Fibroblast of pulmonary artery (primary cell): ENCODE measurements around the gene ARID2.

Experiments
- DNase-seq: peaks from one replicate; pipeline ENCODE4 v3.0.0-alpha.2; 2010; ENCODE audit warnings: low read depth
- H3K4me3 ChIP-seq: replicated peaks from 2 replicates; pipeline ENCODE4 v1.5.1; 2011; ENCODE audit warnings: low read depth, mild to moderate bottlenecking, control low read depth, low read length, moderate library complexity
- CTCF ChIP-seq: IDR thresholded peaks from 2 replicates; pipeline ENCODE4 v1.5.1; 2011; ENCODE audit warnings: mild to moderate bottlenecking, control low read depth, low read length, inconsistent platforms; ENCODE audit errors: missing control alignments

Gene ARID2

DNA sequence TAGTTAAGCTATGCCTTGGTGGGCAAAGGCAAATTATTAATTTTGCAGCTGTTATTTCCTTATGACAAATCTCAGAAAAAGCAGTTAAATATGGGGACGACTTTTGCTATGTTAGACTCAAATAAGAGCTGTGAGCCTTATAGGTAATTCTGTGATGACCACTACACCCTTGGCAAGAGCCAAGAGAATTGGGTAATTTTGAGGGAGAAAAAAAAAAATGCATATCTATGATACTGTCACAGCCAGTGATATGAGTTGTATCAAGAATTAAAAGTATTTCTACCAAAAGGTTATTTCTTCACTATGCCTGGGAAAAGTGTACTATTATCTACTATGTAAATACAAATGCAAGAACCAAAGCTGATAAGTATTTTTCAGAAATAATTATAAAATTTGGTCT is 216.9 kb downstream of the ARID2 start:
- no peak for DNase-seq
- H3K4me3 ChIP-seq: no peak overlapping the region
- TF ChIP-seq CTCF: no peak

DNA sequence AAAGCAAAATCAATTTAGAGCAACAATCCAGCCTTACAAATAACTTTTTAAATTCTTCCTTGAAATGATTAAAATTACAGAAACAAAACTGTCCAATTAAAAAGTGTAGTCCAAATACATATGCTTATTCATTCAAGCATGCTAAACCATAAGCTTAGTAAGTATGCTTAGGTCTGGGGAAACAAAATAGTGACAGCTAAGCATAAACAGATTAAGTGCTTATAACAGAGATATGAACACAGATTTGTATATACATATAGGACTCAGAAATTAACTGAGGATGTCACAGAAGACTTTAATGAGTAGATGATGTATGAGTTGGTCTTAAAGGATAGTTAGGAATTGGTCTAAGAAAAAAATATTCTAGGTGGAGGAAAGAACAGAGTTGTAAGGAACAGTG is 219.0 kb downstream of the ARID2 start:
- no peak overlapping the region for H3K4me3 ChIP-seq
- DNase-seq: no peak
- no peak for TF ChIP-seq CTCF
